ENCODE measurements around the gene ITGA11.

The ITGA11 gene

DNA sequence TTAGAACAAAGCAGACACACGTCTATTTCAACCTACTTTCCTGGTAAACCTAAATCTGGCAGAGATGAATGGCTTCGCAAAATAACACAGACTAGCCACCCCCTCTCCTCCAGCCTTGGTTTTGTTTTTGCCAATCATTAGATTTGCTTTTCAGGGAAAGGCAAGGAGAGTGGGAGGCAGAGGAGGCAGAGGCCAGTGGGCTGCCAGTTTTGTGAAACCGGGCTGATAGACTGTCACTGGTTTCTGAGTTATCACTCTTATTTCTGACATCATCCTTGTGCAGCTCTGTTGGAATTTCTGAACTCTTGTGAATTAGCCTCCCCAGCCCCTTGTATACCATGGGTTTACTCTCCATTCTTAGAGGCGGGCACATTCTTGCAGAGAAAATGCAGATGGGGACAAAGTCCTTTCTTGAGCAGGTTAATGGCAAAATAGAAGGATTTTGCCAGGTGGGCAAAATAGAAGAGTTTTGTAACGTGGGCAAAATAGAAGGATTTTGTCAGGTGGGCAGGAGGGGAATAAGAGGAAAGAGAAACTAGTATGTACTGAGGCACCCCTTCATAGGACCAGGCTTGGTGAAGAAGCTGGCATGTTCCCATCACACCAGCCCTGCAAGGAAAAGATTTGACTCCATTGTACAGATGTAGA is 157.6 kb downstream of the ITGA11 start:
- Histone ChIP-seq H3K4me1 (peaks cover 12 to 37% (median 15%) of the 10 kb centered on the region in 10 experiments), H3K27ac (no peak overlapping the region), H3K9ac (no peak overlapping the region), H3K9me3 (replicated peaks in 1 of 11) (no peaks in the 10 kb centered on the region), H3K4me2 (no peak overlapping the region), H3K36me3 (peaks cover 0 to 3% (median 0%) of the 10 kb centered on the region in 11 experiments; a peak in 1 of 22 replicates), H4K20me1 (peaks cover 4 to 12% (median 11%) of the 10 kb centered on the region in 11 experiments; a peak in 20 of 22 replicates), H3K4me3 (no peak overlapping the region), H3K27me3 (no peaks in the 10 kb centered on the region)
- no peak for TF ChIP-seq Cebpa-rat (IDR thresholded peaks at IDR 0.05)

DNA sequence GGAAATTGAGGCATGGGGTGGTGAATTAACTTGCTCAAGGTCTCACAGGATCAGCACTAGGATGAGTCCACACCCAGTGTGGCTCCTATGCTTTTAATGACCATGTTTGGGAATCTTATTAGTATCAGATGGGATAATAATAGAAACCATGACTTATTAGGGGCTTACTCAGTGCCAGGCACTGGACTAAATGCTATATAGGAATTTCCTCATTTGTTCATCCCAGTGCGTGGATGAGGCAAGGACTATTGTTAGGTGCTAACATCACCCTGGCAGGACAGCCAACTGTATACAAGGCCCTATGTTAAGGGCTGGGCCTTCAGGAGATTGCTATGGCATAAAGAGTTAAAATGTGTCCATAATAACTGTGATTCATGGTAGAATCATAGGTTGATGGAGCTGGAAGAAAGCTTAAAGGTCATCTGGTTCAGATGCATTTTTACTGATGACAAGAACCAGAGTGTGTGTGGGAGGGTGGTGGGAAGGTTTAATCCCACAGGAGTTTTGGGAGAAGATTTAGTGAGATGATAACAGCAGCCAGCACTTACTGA is 159.2 kb downstream of the ITGA11 start:
- no peak for TF ChIP-seq Cebpa-rat (IDR thresholded peaks at IDR 0.05)
- no peak overlapping the region for H3K9ac ChIP-seq
- no peak overlapping the region; a peak in 1 of 22 replicates for H3K4me2 ChIP-seq
- no peak overlapping the region for H3K27ac ChIP-seq
- no peak overlapping the region for H3K4me3 ChIP-seq
- no peaks in the 10 kb centered on the region for H4K20me1 ChIP-seq
- H3K4me1 ChIP-seq: peaks cover 10 to 37% (median 13%) of the 10 kb centered on the region in 10 experiments
- H3K9me3 ChIP-seq (replicated peaks in 1 of 11): no peaks in the 10 kb centered on the region
- H3K36me3 ChIP-seq: no peaks in the 10 kb centered on the region
- H3K27me3 ChIP-seq: no peaks in the 10 kb centered on the region

DNA sequence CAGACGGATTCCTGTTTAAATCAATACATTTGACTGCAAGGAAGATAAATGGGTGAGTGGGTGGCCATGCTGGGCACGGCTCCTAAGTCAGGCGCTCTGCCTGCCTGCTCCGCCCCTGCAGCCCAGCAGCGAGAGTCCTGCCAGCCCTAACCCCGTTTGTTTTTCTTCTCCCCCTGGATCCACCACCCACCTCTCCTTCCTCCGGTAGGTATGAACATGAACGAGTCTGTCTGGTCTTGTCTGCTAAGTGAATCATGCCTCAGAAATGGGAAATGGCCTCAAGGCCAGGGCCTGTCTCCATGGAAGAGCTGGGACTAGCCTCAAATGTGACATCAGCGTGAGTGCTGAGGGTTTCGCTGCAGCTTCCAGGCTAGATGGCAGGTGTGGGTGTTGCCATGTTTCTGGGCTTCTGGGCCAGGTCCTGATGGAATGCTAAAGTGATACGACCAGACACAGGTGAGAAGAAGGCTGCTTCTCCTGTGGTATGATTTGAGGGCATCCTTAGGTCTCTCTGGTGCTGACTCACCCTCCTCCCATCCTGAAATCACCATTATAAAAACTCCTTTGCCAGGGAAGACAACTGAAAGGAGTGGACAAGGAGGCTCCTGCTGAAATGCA is 160.0 kb downstream of the ITGA11 start:
- Histone ChIP-seq H3K27ac (no peak overlapping the region), H3K4me2 (no peak overlapping the region; a peak in 1 of 22 replicates), H3K4me1 (peaks cover 10 to 37% (median 12%) of the 10 kb centered on the region in 10 experiments), H3K9ac (no peak overlapping the region), H3K36me3 (no peaks in the 10 kb centered on the region), H3K9me3 (replicated peaks in 1 of 11) (no peaks in the 10 kb centered on the region), H3K27me3 (no peaks in the 10 kb centered on the region), H4K20me1 (no peaks in the 10 kb centered on the region), H3K4me3 (no peak overlapping the region)
- no peak for TF ChIP-seq Cebpa-rat (IDR thresholded peaks at IDR 0.05)

DNA sequence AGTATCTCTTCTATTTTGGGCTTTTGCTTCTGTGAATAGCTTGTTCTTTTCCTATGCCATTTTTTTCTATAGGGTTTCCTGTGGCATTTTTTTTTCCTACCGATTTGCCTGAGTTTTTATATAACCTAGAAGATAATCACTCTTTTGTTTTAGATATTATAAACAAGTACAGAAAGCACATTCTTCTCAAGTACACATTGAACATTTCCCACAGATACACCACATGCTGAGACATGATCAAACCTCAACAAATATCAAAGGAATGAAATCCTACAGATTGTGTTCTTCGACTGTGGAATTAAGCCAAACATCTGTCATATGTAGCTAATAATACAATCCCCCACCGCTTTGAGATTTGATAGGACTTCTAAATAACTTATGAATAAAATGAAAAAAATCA is 163.6 kb downstream of the ITGA11 start:
- Histone ChIP-seq H3K4me2 (no peak overlapping the region), H3K4me3 (no peak overlapping the region), H4K20me1 (no peaks in the 10 kb centered on the region), H3K9me3 (replicated peaks in 1 of 11) (no peaks in the 10 kb centered on the region), H3K27me3 (no peaks in the 10 kb centered on the region), H3K9ac (no peak overlapping the region), H3K27ac (no peak overlapping the region), H3K4me1 (peaks cover 0 to 36% (median 0%) of the 10 kb centered on the region in 10 experiments; a peak in 6 of 20 replicates), H3K36me3 (no peaks in the 10 kb centered on the region)
- no peak for TF ChIP-seq Cebpa-rat (IDR thresholded peaks at IDR 0.05)

DNA sequence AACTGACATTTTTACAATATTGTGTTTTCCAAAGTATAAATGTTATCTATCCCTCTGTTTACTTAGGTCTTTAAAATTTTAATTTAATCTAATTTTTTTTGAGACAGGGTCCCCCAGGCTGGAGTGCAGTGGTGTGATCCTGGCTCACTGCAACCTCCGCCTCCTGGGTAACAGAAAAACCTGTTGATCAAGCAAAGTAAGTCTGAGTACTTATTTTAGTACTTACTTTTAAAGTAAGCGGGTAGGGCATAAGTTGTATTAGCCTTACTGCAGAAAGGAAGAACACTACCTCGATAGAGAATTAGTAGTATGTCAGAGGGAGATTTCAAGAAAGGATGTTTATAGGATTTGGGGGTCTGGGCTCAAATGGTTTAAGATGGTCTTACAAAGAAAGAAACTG is 166.3 kb downstream of the ITGA11 start:
- Histone ChIP-seq H3K4me3 (no peak overlapping the region), H3K27me3 (no peaks in the 10 kb centered on the region), H3K9me3 (replicated peaks in 1 of 11) (no peaks in the 10 kb centered on the region), H4K20me1 (no peaks in the 10 kb centered on the region), H3K9ac (no peak overlapping the region), H3K4me1 (peaks cover 0 to 24% (median 0%) of the 10 kb centered on the region in 10 experiments; a peak in 6 of 20 replicates), H3K27ac (no peak overlapping the region), H3K36me3 (no peaks in the 10 kb centered on the region), H3K4me2 (peak overlapping the region in 3 of 11 experiments; percentile 36 to 78 (median 64); a peak in 5 of 22 replicates)
- TF ChIP-seq Cebpa-rat (IDR thresholded peaks at IDR 0.05): no peak

DNA sequence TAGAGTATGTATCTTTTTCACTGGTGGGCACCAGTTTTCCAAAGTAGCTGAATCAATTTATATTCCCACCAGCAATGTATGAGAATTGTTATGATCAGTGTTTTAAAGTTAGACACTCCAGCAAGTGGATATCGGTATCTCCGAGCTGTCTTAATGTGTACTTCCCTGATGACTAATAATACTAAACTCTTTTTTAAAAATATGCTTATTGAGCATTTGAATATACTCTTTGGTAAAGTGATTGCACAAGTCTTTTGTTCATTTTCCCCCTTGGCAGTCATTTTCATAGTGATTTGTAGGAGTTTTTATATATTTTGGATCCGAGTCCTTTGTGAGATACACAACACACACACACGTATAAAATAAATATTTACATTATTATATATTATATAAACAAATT is 166.9 kb downstream of the ITGA11 start:
- no peak for TF ChIP-seq Cebpa-rat (IDR thresholded peaks at IDR 0.05)
- Histone ChIP-seq H3K27ac (no peak overlapping the region), H3K4me2 (peak overlapping the region in 3 of 11 experiments; percentile 60 to 78 (median 64); a peak in 6 of 22 replicates), H3K9me3 (replicated peaks in 1 of 11) (no peaks in the 10 kb centered on the region), H3K4me3 (no peak overlapping the region), H3K4me1 (peaks cover 0 to 24% (median 0%) of the 10 kb centered on the region in 10 experiments; a peak in 6 of 20 replicates), H4K20me1 (no peaks in the 10 kb centered on the region), H3K9ac (0 out of 22 replicates have a peak overlapping the region, but pooled peaks of 1 of the 11 experiments have one; percentile 2), H3K36me3 (no peaks in the 10 kb centered on the region), H3K27me3 (no peaks in the 10 kb centered on the region)

DNA sequence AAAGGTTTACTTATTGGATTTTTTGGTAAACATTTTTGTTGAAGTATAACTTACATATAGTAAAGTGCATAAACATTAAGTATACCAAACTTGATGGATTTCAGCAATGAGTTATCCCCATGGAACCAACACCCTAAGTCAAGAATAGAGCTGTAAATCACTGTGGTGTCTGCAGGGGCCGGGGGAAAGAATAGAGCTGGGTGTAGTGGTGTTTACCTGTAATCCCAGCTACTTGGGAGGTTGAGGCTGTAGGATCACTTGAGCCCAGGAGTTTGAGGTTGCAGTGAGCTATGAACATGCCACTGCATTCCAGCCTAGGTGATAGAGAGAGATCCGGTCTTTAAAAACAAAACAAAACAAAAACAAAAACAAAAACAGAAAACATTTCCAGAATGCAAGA is 167.7 kb downstream of the ITGA11 start:
- TF ChIP-seq Cebpa-rat (IDR thresholded peaks at IDR 0.05): no peak
- Histone ChIP-seq H3K4me1 (peaks cover 0 to 31% (median 5%) of the 10 kb centered on the region in 10 experiments; a peak in 10 of 20 replicates), H3K36me3 (no peaks in the 10 kb centered on the region), H3K9ac (no peak overlapping the region), H3K4me2 (peak overlapping the region in 3 of 11 experiments; percentile 60 to 78 (median 64); a peak in 6 of 22 replicates), H3K27me3 (no peaks in the 10 kb centered on the region), H4K20me1 (no peaks in the 10 kb centered on the region), H3K9me3 (replicated peaks in 1 of 11) (no peaks in the 10 kb centered on the region), H3K4me3 (no peak overlapping the region), H3K27ac (no peak overlapping the region)

DNA sequence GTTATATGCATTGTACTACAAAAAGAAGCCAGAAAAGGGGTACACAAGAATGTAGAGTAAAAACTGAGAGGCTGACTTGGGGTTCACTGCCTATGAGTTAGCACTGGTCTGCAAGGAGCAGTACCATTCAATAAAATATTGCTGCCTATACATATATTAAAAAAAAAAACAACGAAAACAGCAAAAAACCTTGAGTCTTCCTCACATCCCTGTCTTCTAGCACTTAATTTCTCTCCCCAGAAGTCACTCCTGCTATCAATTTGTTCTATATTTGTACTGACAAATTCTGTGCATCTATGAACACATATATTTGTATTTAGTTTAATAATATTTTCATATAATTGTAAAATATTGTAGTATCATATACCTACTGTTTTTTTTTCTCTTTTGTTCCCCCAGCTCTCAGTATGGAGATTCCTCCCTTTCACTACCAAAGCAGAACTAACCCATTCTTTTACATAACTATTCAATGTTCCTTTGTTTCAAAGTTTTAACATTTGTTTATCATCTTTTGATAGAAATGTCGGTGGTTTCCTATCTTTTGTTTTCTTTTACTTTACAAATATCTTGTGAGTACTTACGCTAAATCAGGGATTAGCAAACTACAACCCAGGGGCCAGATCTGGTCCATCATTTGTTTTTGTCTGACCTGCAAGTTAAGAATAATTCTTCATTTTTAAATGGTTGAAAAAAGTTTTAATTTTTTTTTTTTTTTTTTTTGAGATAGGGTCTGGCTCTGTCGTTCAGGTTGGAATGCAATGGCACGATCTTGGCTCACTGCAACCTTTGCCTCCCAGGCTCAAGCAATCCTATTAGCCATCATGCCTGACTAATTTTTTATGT is 169.2 kb downstream of the ITGA11 start:
- Histone ChIP-seq H3K9me3 (replicated peaks in 1 of 11) (no peaks in the 10 kb centered on the region), H4K20me1 (no peaks in the 10 kb centered on the region), H3K9ac (no peak overlapping the region), H3K4me3 (no peak overlapping the region), H3K4me2 (no peak overlapping the region), H3K27me3 (no peaks in the 10 kb centered on the region), H3K4me1 (peaks cover 0 to 33% (median 10%) of the 10 kb centered on the region in 10 experiments; a peak in 11 of 20 replicates), H3K27ac (no peak overlapping the region), H3K36me3 (no peaks in the 10 kb centered on the region)
- TF ChIP-seq Cebpa-rat (IDR thresholded peaks at IDR 0.05): no peak

DNA sequence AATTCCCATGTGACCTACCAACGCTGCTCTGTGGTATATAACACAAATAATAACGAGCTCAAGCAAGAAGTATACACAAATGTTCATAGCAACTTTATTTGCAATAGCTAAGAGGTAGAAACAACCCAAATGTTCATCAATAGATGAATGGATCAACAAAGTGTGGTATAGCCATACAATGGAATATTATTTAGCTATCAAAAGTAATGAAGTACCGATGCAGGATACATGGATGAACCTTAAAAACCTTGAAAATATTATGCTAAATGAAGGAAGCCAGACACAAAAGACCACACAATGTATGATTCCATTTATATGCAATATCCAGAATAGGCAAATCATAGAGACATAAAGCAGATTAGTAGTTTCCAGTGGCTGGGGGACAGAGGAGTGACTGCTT is 170.0 kb downstream of the ITGA11 start:
- Histone ChIP-seq H3K4me1 (peaks cover 5 to 38% (median 13%) of the 10 kb centered on the region in 10 experiments), H3K36me3 (no peaks in the 10 kb centered on the region), H3K9me3 (replicated peaks in 1 of 11) (no peaks in the 10 kb centered on the region), H4K20me1 (no peaks in the 10 kb centered on the region), H3K4me2 (no peak overlapping the region), H3K27me3 (no peaks in the 10 kb centered on the region), H3K9ac (no peak overlapping the region), H3K27ac (no peak overlapping the region), H3K4me3 (no peak overlapping the region)
- no peak for TF ChIP-seq Cebpa-rat (IDR thresholded peaks at IDR 0.05)

Measured in BLaER1 treated with 17β-estradiol and CSF1 and Interleukin-3, amounts not matched to agents 10 nM and 100 nM (cell line).